IMR-90 (cell line): ENCODE data around the gene MAML2.

Experiments used
- CEBPB ChIP-seq: IDR thresholded peaks from 2 replicates; pipeline ENCODE4 v1.6.1; 2012; ENCODE audit warnings: low read depth, low read length, improper control_type of control experiment
- CHD1 ChIP-seq: IDR thresholded peaks from 2 replicates; pipeline ENCODE4 v1.6.1; 2012; ENCODE audit warnings: low read depth, low read length, improper control_type of control experiment
- CTCF ChIP-seq: conservative IDR thresholded peaks from 2 replicates; pipeline ENCODE4 v1.5.1; 2012; ENCODE audit warnings: mild to moderate bottlenecking, low read depth, low read length, improper control_type of control experiment
- ELK1 ChIP-seq: fragments of 150-350 bp; IDR thresholded peaks from 2 replicates; pipeline ENCODE4 v1.6.1; 2016; ENCODE audit warnings: low read depth, mild to moderate bottlenecking, low read length, moderate library complexity, borderline replicate concordance
- MAFK ChIP-seq: IDR thresholded peaks from 2 replicates; pipeline ENCODE4 v1.6.1; 2012; ENCODE audit warnings: low read depth, low read length, improper control_type of control experiment
- MXI1 ChIP-seq: IDR thresholded peaks from 2 replicates; pipeline ENCODE4 v1.6.1; 2012; ENCODE audit warnings: low read depth, mild to moderate bottlenecking, low read length, moderate library complexity, borderline replicate concordance
- NFE2L2 ChIP-seq: fragments of 150-350 bp; IDR thresholded peaks from 2 replicates; pipeline ENCODE4 v1.6.1; 2016; ENCODE audit warnings: low read depth, mild to moderate bottlenecking, low read length
- POLR2A ChIP-seq: IDR thresholded peaks from 2 replicates; pipeline ENCODE4 v1.6.1; 2012; ENCODE audit warnings: mild to moderate bottlenecking, low read depth, low read length
- RAD21 ChIP-seq: IDR thresholded peaks from 2 replicates; pipeline ENCODE4 v1.6.1; 2012; ENCODE audit warnings: low read length, improper control_type of control experiment
- RFX5 ChIP-seq: IDR thresholded peaks from 2 replicates; pipeline ENCODE4 v1.8.0; 2012; ENCODE audit warnings: low read depth, mild to moderate bottlenecking, low read length, moderate library complexity
- SMC3 ChIP-seq: fragments of 150-350 bp; IDR thresholded peaks from 2 replicates; pipeline ENCODE4 v1.6.1; 2016; ENCODE audit warnings: low read depth, mild to moderate bottlenecking, antibody characterized with exemption, low read length, moderate library complexity

- no peak for TF ChIP-seq CTCF
- TF ChIP-seq CEBPB, result no peak
- no peak for TF ChIP-seq ELK1
- no peak for TF ChIP-seq RFX5
- TF ChIP-seq POLR2A, result no peak
- no peak for TF ChIP-seq CHD1
- no peak for TF ChIP-seq SMC3
- TF ChIP-seq MAFK, result no peak
- TF ChIP-seq RAD21, result no peak
- no peak for TF ChIP-seq NFE2L2
- TF ChIP-seq MXI1, result no peak
Observed at GRCh38 chr11:96306071-96306470, 36.9 kb downstream of the MAML2 start.
